Esophagus squamous epithelium (tissue), 5 donors: ENCODE data around the gene PIN4. TPM values are rescaled to one million over a fixed set of nuclear protein-coding genes. Genes with fewer than 3 reads are reported as not detected.

Source experiments
- DNase-seq: peaks from one replicate; lab custom pipeline; 2025; lab: John Stamatoyannopoulos, UW
- H3K27ac ChIP-seq, 4 donors: fragments of 200-600 bp; sonication (generic); one replicate each; pipeline ENCODE4 v1.5.1; 2016 to 2019; ENCODE audit warnings: mild to moderate bottlenecking in 1 of 4
- H3K27me3 ChIP-seq, 4 donors: fragments of 200-600 bp; sonication (generic); 1 replicate in 3 of 4; 2 replicates in 1 of 4; pipeline versions ENCODE4 v1.5.1 to v1.6.0; 2017 to 2021; ENCODE audit warnings: antibody characterized with exemption in 1 of 4
- H3K36me3 ChIP-seq, 3 donors: fragments of 200-600 bp; sonication (generic); one replicate each; pipeline ENCODE4 v1.5.1; 2016 to 2019
- H3K4me1 ChIP-seq, 3 donors: fragments of 200-600 bp; sonication (generic); one replicate each; pipeline ENCODE4 v1.5.1; 2017 to 2019
- H3K4me3 ChIP-seq, 4 donors: fragments of 200-600 bp; sonication (generic); 1 replicate in 3 of 4; 2 replicates in 1 of 4; pipeline ENCODE4 v1.5.1; 2016 to 2019; ENCODE audit warnings: mild to moderate bottlenecking in 2 of 4, moderate library complexity in 1 of 4
- H3K9me3 ChIP-seq, 3 donors: fragments of 200-600 bp; sonication (generic); one replicate each; pipeline ENCODE4 v1.5.1; 2016 to 2019
- CTCF ChIP-seq, 6 experiments: fragments of 450-650 bp in 4 of 6; fragments of 200-600 bp in 2 of 6; sonication (generic) in 2 of 6; IDR thresholded peaks; one replicate each; pipeline ENCODE4 v1.5.1; 2016 to 2019; ENCODE audit warnings: antibody characterized with exemption in 6 of 6, mild to moderate bottlenecking in 4 of 6, moderate library complexity in 4 of 6
- POLR2A ChIP-seq, 4 donors: fragments of 450-650 bp; IDR thresholded peaks; one replicate each; pipeline ENCODE4 v1.6.1; 2017; ENCODE audit warnings: antibody characterized with exemption in 4 of 4, mild to moderate bottlenecking in 4 of 4, moderate library complexity in 3 of 4
- WGBS, 2 donors: methylation state at CpG; one replicate each; pipeline ENCODE4 v1.1.5; 2018; 5-methylcytosine and 5-hydroxymethylcytosine counted together
- intact Hi-C: fragments of 100-400 bp; cut with DNase I; formaldehyde crosslinking; loops from one replicate; pipeline ENCODE4 v1.15.0; 2022
- total RNA-seq, 4 donors: library from RNA; depleted of rRNA; stranded (reverse); fragments of >200 nt; gene quantifications; one replicate each; pipeline ENCODE4 v1.1.0, GENCODE V29; 2016
- donor health status: DM: yes; HTN: yes; CAD: no.

Gene PIN4
- 10 to 100 TPM in 2 of 4 donors, 1 to 10 TPM in 2; 4.7 to 15.1 (median 9.2) TPM for total RNA-seq

- Histone ChIP-seq H3K4me1 (peaks cover 0 to 17% (median 8%) of the 10 kb centered on the region in 3 donors), H3K4me3 (peak within 1 kb of the TSS; percentile 47 to 76 (median 64)), H3K9me3 (no peaks in the 10 kb centered on the region), H3K27ac (peak within 1 kb of the TSS; percentile 71 to 87 (median 84)), H3K27me3 (no peaks in the 10 kb centered on the region), H3K36me3 (peaks cover 0 to 4% (median 0%) of the 10 kb centered on the region in 3 donors)
- peak; percentile 72 for DNase-seq
- peak in 1 of 4 donors; percentile 27 for TF ChIP-seq POLR2A (IDR thresholded peaks at IDR 0.05)
- TF ChIP-seq CTCF (IDR thresholded peaks at IDR 0.05) = no peak
- WGBS, 2 donors = 0 to 27% methylated on average over 10 to 31 of the region's 46 CpGs
- intact Hi-C loops = no loop called here
Observed at GRCh38 chrX:72181178-72182125, at the start of gene PIN4. Gene PIN4 (plus strand): TSS chrX:72181757. CDS start chrX:72181786, 29 bp downstream.

GRCh38 chrX:72132456-72132855 is 49.1 kb upstream of the PIN4 start:
- DNase-seq = no peak
- intact Hi-C loops = no loop called here
- H3K27ac ChIP-seq = peak overlapping the region in 3 of 4 donors; percentile 20 to 89 (median 85)

GRCh38 chrX:72133851-72134546 is 47.6 kb upstream of the PIN4 start:
- no peak for TF ChIP-seq CTCF (IDR thresholded peaks at IDR 0.05)
- no peak for TF ChIP-seq POLR2A (IDR thresholded peaks at IDR 0.05)
- intact Hi-C loops = no loop called here
- H3K36me3 ChIP-seq = peaks cover 0 to 3% (median 0%) of the 10 kb centered on the region in 3 donors
- no peak overlapping the region for H3K27ac ChIP-seq
- H3K4me3 ChIP-seq = no peak overlapping the region
- no peaks in the 10 kb centered on the region for H3K9me3 ChIP-seq
- 80 to 90% methylated on average over 2 to 3 of the region's 11 CpGs for WGBS, 2 donors
- peaks cover 0 to 26% (median 3%) of the 10 kb centered on the region in 4 donors for H3K27me3 ChIP-seq
- no peak for DNase-seq
- peaks cover 0 to 23% (median 0%) of the 10 kb centered on the region in 3 donors for H3K4me1 ChIP-seq

More at GRCh38 chrX:72132456-72132855, 49.1 kb upstream of the PIN4 start:
- peaks cover 0 to 26% (median 3%) of the 10 kb centered on the region in 4 donors for H3K27me3 ChIP-seq
- no peaks in the 10 kb centered on the region for H3K36me3 ChIP-seq
- peaks cover 0 to 38% (median 0%) of the 10 kb centered on the region in 3 donors for H3K4me1 ChIP-seq
- peak overlapping the region in 3 of 4 donors; percentile 41 to 70 (median 52) for H3K4me3 ChIP-seq
- WGBS, 2 donors = 38 to 72% methylated on average over 1 to 2 of the region's 3 CpGs
- no peak for TF ChIP-seq POLR2A (IDR thresholded peaks at IDR 0.05)
- TF ChIP-seq CTCF (IDR thresholded peaks at IDR 0.05) = no peak
- no peaks in the 10 kb centered on the region for H3K9me3 ChIP-seq

GRCh38 chrX:72137846-72138495 is 43.6 kb upstream of the PIN4 start:
- Histone ChIP-seq H3K36me3 (peaks cover 0 to 6% (median 0%) of the 10 kb centered on the region in 3 donors), H3K4me1 (no peaks in the 10 kb centered on the region), H3K27ac (no peak overlapping the region), H3K9me3 (no peaks in the 10 kb centered on the region), H3K4me3 (no peak overlapping the region), H3K27me3 (peaks cover 0 to 2% (median 0%) of the 10 kb centered on the region in 4 donors)
- TF ChIP-seq POLR2A (IDR thresholded peaks at IDR 0.05) (no peak), CTCF (IDR thresholded peaks at IDR 0.05) (no peak)
- intact Hi-C loops = no loop called here
- WGBS, 2 donors = 74 to 79% methylated on average over 6 to 8 of the region's 9 CpGs
- DNase-seq = no peak
